ENCODE results near the gene C1orf174.
"Not testable (repeated sequence)": the region's sequence is repeated elsewhere in the genome, so short reads cannot be mapped to it uniquely, and the experiment has no call there.

The C1orf174 gene

GRCh38 chr1:3925256-3925655 lies 25.2 kb upstream of the C1orf174 start:
- no peaks in the 10 kb centered on the region for H3K36me3 ChIP-seq (ENCODE audit: insufficient read depth, low read length)
- no peaks in the 10 kb centered on the region for H3K79me2 ChIP-seq (ENCODE audit: control insufficient read depth, insufficient read depth, low read length, unreplicated experiment)
- no peak overlapping the region for H3K27ac ChIP-seq (ENCODE audit: low read depth, low read length)
- no peak overlapping the region for H2AFZ ChIP-seq (ENCODE audit: low read length, unreplicated experiment)
- H3K4me1 ChIP-seq (ENCODE audit: control insufficient read depth, insufficient read depth, low read length, unreplicated experiment), result no peaks in the 10 kb centered on the region
- H3K27me3 ChIP-seq (ENCODE audit: insufficient read depth, low read length), result peaks cover 11% of the 10 kb centered on the region
- no peak overlapping the region for H3K4me3 ChIP-seq (ENCODE audit: low read depth, low read length)

GRCh38 chr1:3924825-3925220 lies 24.8 kb upstream of the C1orf174 start:
- H3K27me3 ChIP-seq (ENCODE audit: insufficient read depth, low read length), result peaks cover 11% of the 10 kb centered on the region
- H3K79me2 ChIP-seq (ENCODE audit: control insufficient read depth, insufficient read depth, low read length, unreplicated experiment), result no peaks in the 10 kb centered on the region
- H3K36me3 ChIP-seq (ENCODE audit: insufficient read depth, low read length), result no peaks in the 10 kb centered on the region
- H3K27ac ChIP-seq (ENCODE audit: low read depth, low read length), result no peak overlapping the region
- H3K4me3 ChIP-seq (ENCODE audit: low read depth, low read length), result no peak overlapping the region
- no peak overlapping the region for H2AFZ ChIP-seq (ENCODE audit: low read length, unreplicated experiment)
- H3K4me1 ChIP-seq (ENCODE audit: control insufficient read depth, insufficient read depth, low read length, unreplicated experiment), result no peaks in the 10 kb centered on the region

- H3K27me3 ChIP-seq (ENCODE audit: insufficient read depth, low read length), result peaks cover 13% of the 10 kb centered on the region
- no peaks in the 10 kb centered on the region for H3K79me2 ChIP-seq (ENCODE audit: control insufficient read depth, insufficient read depth, low read length, unreplicated experiment)
- H3K36me3 ChIP-seq (ENCODE audit: insufficient read depth, low read length), result no peaks in the 10 kb centered on the region
- H3K4me1 ChIP-seq (ENCODE audit: control insufficient read depth, insufficient read depth, low read length, unreplicated experiment), result no peaks in the 10 kb centered on the region
- H2AFZ ChIP-seq (ENCODE audit: low read length, unreplicated experiment), result no peak overlapping the region
- H3K27ac ChIP-seq (ENCODE audit: low read depth, low read length), result no peak overlapping the region
- H3K4me3 ChIP-seq (ENCODE audit: low read depth, low read length), result no peak overlapping the region
Observed at GRCh38 chr1:3924186-3924824, 24.2 kb upstream of the C1orf174 start.

- no peaks in the 10 kb centered on the region for H3K79me2 ChIP-seq (ENCODE audit: control insufficient read depth, insufficient read depth, low read length, unreplicated experiment)
- H3K27me3 ChIP-seq (ENCODE audit: insufficient read depth, low read length), result peaks cover 21% of the 10 kb centered on the region
- no peak overlapping the region for H3K27ac ChIP-seq (ENCODE audit: low read depth, low read length)
- no peak overlapping the region for H2AFZ ChIP-seq (ENCODE audit: low read length, unreplicated experiment)
- no peaks in the 10 kb centered on the region for H3K36me3 ChIP-seq (ENCODE audit: insufficient read depth, low read length)
- no peaks in the 10 kb centered on the region for H3K4me1 ChIP-seq (ENCODE audit: control insufficient read depth, insufficient read depth, low read length, unreplicated experiment)
- no peak overlapping the region for H3K4me3 ChIP-seq (ENCODE audit: low read depth, low read length)
Observed at GRCh38 chr1:3923378-3924185, 23.5 kb upstream of the C1orf174 start.

GRCh38 chr1:3922851-3923250 lies 22.8 kb upstream of the C1orf174 start:
- Histone ChIP-seq H3K4me3 (ENCODE audit: low read depth, low read length) (no peak overlapping the region), H3K79me2 (ENCODE audit: control insufficient read depth, insufficient read depth, low read length, unreplicated experiment) (no peaks in the 10 kb centered on the region), H3K27ac (ENCODE audit: low read depth, low read length) (no peak overlapping the region), H3K36me3 (ENCODE audit: insufficient read depth, low read length) (no peaks in the 10 kb centered on the region), H2AFZ (ENCODE audit: low read length, unreplicated experiment) (no peak overlapping the region), H3K4me1 (ENCODE audit: control insufficient read depth, insufficient read depth, low read length, unreplicated experiment) (no peaks in the 10 kb centered on the region), H3K27me3 (ENCODE audit: insufficient read depth, low read length) (peaks cover 22% of the 10 kb centered on the region)

- Histone ChIP-seq H2AFZ (ENCODE audit: low read length, unreplicated experiment) (no peak overlapping the region), H3K4me3 (ENCODE audit: low read depth, low read length) (no peak overlapping the region), H3K27ac (ENCODE audit: low read depth, low read length) (no peak overlapping the region), H3K4me1 (ENCODE audit: control insufficient read depth, insufficient read depth, low read length, unreplicated experiment) (no peaks in the 10 kb centered on the region), H3K27me3 (ENCODE audit: insufficient read depth, low read length) (peaks cover 26% of the 10 kb centered on the region), H3K79me2 (ENCODE audit: control insufficient read depth, insufficient read depth, low read length, unreplicated experiment) (no peaks in the 10 kb centered on the region), H3K36me3 (ENCODE audit: insufficient read depth, low read length) (no peaks in the 10 kb centered on the region)
Observed at GRCh38 chr1:3922201-3922725, 22.2 kb upstream of the C1orf174 start.

GRCh38 chr1:3921765-3922164 lies 21.7 kb upstream of the C1orf174 start:
- no peak overlapping the region for H2AFZ ChIP-seq (ENCODE audit: low read length, unreplicated experiment)
- H3K4me1 ChIP-seq (ENCODE audit: control insufficient read depth, insufficient read depth, low read length, unreplicated experiment), result no peaks in the 10 kb centered on the region
- H3K79me2 ChIP-seq (ENCODE audit: control insufficient read depth, insufficient read depth, low read length, unreplicated experiment), result no peaks in the 10 kb centered on the region
- peaks cover 26% of the 10 kb centered on the region for H3K27me3 ChIP-seq (ENCODE audit: insufficient read depth, low read length)
- no peak overlapping the region for H3K27ac ChIP-seq (ENCODE audit: low read depth, low read length)
- no peak overlapping the region for H3K4me3 ChIP-seq (ENCODE audit: low read depth, low read length)
- H3K36me3 ChIP-seq (ENCODE audit: insufficient read depth, low read length), result no peaks in the 10 kb centered on the region

GRCh38 chr1:3919706-3920105 lies 19.6 kb upstream of the C1orf174 start:
- H3K27me3 ChIP-seq (ENCODE audit: insufficient read depth, low read length), result peaks cover 26% of the 10 kb centered on the region
- no peak overlapping the region for H3K4me3 ChIP-seq (ENCODE audit: low read depth, low read length)

GRCh38 chr1:3918966-3919611 lies 19.0 kb upstream of the C1orf174 start:
- H3K79me2 ChIP-seq (ENCODE audit: control insufficient read depth, insufficient read depth, low read length, unreplicated experiment), result no peaks in the 10 kb centered on the region
- no peaks in the 10 kb centered on the region for H3K4me1 ChIP-seq (ENCODE audit: control insufficient read depth, insufficient read depth, low read length, unreplicated experiment)
- no peaks in the 10 kb centered on the region for H3K36me3 ChIP-seq (ENCODE audit: insufficient read depth, low read length)
- H3K27ac ChIP-seq (ENCODE audit: low read depth, low read length), result no peak overlapping the region
- H2AFZ ChIP-seq (ENCODE audit: low read length, unreplicated experiment), result no peak overlapping the region
- no peak overlapping the region for H3K4me3 ChIP-seq (ENCODE audit: low read depth, low read length)
- peaks cover 22% of the 10 kb centered on the region for H3K27me3 ChIP-seq (ENCODE audit: insufficient read depth, low read length)

More at GRCh38 chr1:3919706-3920105, 19.6 kb upstream of the C1orf174 start:
- Histone ChIP-seq H2AFZ (ENCODE audit: low read length, unreplicated experiment) (no peak overlapping the region), H3K79me2 (ENCODE audit: control insufficient read depth, insufficient read depth, low read length, unreplicated experiment) (no peaks in the 10 kb centered on the region), H3K4me1 (ENCODE audit: control insufficient read depth, insufficient read depth, low read length, unreplicated experiment) (no peaks in the 10 kb centered on the region), H3K27ac (ENCODE audit: low read depth, low read length) (no peak overlapping the region), H3K36me3 (ENCODE audit: insufficient read depth, low read length) (no peaks in the 10 kb centered on the region)

- H3K27me3 ChIP-seq (ENCODE audit: insufficient read depth, low read length), result peaks cover 22% of the 10 kb centered on the region
- H2AFZ ChIP-seq (ENCODE audit: low read length, unreplicated experiment); H3K4me1 ChIP-seq (ENCODE audit: control insufficient read depth, insufficient read depth, low read length, unreplicated experiment); H3K4me3 ChIP-seq (ENCODE audit: low read depth, low read length); H3K36me3 ChIP-seq (ENCODE audit: insufficient read depth, low read length); H3K27ac ChIP-seq (ENCODE audit: low read depth, low read length); H3K79me2 ChIP-seq (ENCODE audit: control insufficient read depth, insufficient read depth, low read length, unreplicated experiment): not testable (repeated sequence)
Observed at GRCh38 chr1:3918359-3918758, 18.3 kb upstream of the C1orf174 start.

All from ACC112 (cell line).